NOMO-1 treated with dmso at 0.1 percent for 144 hours (cell line): ENCODE measurements around the gene DIO3.
"Not testable (repeated sequence)": the region's sequence is repeated elsewhere in the genome, so short reads cannot be mapped to it uniquely, and the experiment has no call there.

ENCODE experiments used
- DNase-seq: peaks from one replicate; lab custom pipeline; 2025; ENCODE audit not compliant: unreplicated experiment; lab: John Stamatoyannopoulos, UW

The DIO3 gene

DNA sequence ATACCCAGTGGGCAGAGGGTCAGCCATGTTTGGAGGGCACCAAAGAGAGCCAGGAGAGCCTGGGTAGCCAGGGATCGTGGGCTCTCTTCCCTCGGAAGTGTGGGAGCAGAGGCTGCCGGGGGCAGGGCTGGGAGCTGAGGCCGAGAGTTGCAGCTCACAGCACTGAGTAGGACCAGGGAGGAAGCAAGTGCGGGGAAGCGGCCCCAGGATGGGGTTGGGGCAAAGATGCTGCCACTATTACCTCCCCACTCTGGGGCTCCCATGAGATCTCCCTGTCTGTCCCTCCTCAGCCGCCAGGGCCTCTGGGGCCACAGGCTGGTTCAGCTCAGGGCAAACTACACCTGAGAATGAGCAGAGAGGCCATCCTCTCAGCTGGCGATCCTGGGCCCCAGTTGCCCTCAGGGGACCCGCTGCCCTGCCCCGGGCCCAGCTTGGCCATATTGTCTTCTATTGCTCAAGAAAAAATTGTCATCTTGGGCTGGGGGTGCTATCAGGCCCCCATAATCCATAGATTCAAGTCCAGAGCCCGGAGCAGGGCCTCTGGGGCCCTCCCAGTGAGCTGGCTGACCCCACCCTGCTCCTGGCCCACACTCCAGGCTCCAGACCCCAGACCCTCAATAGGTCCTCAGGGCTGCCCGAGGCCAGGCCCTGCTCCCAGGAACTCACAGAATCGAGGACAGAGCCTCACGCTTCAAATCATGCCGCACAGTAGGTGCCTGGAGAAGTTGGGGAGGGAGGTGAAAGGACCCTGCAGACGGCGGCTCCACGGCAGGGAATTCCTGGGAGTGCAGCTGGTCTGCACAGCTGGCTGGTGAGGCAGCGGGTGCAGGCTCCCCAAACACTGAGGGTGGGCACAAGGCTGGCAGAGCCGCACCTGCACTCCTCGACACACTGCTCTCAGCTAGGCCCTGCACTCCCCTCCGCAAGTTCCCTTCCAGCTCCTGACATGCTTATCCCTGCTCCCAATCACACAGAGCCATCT is 20.5 kb upstream of the DIO3 start:
- DNase-seq = no peak

DNA sequence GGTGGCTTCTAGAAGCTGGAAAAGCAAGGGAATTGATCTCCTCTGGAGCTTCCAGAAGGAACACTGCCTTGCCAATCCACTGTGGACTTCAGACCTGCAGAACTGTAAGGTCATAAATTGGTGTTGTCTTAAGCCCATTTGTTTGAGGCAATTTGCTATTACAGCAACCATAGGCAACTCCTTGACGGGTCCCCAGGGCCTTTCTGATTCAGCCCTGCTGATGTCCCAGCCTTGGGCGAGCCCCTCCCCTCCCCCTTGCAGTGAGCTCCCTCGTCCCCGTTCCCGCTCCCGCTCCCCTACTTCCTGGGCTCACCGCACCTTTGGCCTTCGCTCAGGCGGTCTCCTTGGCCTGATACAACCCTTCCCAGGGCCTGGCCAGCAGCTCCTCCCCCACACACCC is 18.9 kb upstream of the DIO3 start:
- DNase-seq = no peak

GRCh38 chr14:101543814-101544213 is 17.5 kb upstream of the DIO3 start:
- no peak for DNase-seq

- no peak for DNase-seq
Observed at GRCh38 chr14:101544550-101544949, 16.7 kb upstream of the DIO3 start.

DNA sequence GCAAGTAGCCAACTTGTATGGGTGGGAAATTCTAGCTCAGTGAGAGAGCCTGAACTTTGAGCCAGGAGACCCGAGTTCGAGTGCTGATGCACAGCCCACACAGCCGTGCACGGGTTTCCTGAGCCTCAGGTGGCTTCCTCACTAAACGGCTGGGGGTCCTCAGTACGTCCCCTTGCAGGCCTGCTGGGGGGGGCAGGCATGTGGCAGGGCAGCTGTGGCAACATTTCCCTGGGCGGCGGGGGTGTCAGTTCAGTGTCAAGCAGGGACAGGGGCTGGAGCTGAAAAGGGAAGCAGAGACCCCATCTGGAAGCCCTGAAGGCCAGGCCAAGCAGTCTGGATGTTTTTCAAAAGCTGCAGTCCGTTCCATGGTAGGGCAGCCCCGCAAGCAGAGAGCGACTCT is 14.6 kb upstream of the DIO3 start:
- DNase-seq = no peak

DNA sequence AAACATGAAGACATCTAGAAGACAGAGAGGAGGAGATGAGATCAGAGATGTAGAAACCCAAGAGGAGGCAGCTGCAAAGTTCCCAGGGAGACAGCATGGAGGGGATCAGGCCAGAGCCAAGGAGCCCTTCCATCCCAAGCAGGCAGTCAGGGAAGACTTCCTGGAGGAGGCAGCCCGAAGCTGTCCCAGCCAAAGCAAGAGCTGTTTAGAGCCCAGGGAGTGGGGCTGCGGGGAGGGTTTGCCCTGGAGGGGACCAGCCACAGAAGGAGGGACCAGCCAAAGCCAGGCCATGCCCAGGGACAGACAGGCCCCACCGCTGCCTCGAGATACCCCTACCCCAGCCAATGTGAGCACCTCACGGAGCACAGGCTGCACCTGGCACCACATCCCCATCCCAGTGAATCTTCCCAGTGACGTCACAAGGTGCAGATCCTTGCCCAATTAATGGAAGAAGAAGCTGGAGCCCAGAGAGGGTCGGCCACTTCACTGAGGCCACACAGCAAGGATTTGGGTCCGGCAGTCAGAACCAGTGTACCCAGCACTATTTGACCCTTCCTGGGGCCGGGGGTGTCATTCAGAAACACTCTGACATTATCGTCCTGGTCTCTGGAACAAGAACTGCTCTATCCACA is 14.1 kb upstream of the DIO3 start:
- no peak for DNase-seq

DNA sequence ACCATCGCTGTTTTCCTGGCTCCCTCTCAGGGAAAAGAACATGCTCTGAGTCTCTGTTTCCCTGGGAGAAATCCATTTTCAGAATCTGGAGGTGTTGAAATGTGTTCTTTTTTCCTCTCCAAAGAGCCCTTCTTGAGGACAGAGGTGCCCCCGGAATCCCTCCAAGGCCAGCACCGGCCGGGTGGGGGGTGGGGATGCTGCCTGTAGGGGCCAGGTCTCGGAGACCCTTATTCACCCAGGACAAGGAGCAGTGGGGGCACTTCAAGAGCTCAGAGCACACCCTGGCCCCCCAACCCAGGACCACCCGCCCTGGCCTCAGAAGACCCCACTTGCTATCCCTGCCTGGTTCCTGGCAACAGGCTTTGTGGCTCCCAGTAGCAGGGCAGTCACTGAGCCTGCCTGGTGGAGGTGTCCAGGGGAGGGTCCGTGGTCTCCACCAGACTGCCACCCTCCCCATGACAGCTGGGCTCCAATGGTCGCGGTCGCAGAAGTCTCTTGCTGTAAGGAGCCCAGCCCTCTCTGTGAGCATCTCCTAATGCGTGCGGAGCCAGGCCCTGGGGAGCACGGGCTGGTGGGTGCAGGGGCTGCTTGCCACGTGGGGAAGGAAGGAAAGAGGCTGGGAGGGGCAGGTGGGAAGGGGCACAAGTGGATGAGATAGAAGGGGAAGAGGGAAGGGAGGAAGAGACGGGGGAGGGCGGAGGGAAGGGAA is 13.2 kb upstream of the DIO3 start:
- DNase-seq = no peak

GRCh38 chr14:101548710-101549109 is 12.6 kb upstream of the DIO3 start:
- DNase-seq = no peak

DNA sequence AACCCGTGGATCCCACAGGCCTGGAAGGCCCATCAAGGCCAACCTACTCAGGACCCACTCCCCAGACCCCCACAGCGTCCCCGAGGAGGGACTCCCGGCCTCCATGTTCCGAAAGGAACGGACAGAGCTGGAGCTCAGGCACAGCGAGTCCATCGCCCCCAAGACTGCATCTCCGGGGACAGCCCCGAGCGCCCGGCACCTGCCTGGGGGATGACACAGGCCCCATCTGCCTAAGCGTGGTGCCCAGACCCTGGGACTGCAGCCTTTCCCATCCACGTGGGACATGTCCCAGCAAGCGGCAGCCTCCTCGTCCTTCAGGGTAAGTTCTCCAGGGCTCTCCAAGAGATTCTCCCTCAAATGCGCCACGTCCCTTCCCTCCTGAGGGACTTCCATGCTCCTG is 12.1 kb upstream of the DIO3 start:
- DNase-seq = no peak

DNA sequence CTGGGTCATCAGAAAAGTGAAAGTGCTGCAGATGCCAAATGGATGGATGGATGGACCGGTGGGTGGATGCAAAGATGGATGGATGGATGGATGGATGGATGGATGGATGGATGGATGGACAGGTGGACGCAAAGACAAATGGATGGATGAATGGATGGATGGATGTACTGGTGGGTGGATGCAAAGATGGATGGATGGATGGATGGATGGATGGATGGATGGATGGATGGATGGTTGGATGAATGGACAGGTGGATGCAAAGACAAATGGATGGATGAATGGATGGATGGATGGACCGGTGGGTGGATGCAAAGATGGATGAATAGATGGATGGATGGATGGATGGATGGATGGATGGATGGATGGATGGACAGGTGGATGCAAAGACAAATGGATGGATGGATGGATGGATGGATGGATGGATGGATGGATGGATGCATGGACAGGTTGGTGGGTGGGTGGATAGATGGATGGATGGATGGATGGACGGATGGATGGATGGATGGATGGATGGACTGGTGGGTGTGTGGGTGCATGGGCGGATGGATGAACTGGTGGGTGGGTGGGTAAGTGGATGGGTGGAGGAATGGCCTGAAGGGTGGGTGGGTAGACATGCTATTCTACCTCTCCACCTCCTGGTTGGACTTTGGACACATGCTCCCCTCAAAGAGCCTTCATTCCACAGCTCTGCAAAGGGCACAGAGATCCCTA is 10.9 kb upstream of the DIO3 start:
- DNase-seq = not testable (repeated sequence)

DNA sequence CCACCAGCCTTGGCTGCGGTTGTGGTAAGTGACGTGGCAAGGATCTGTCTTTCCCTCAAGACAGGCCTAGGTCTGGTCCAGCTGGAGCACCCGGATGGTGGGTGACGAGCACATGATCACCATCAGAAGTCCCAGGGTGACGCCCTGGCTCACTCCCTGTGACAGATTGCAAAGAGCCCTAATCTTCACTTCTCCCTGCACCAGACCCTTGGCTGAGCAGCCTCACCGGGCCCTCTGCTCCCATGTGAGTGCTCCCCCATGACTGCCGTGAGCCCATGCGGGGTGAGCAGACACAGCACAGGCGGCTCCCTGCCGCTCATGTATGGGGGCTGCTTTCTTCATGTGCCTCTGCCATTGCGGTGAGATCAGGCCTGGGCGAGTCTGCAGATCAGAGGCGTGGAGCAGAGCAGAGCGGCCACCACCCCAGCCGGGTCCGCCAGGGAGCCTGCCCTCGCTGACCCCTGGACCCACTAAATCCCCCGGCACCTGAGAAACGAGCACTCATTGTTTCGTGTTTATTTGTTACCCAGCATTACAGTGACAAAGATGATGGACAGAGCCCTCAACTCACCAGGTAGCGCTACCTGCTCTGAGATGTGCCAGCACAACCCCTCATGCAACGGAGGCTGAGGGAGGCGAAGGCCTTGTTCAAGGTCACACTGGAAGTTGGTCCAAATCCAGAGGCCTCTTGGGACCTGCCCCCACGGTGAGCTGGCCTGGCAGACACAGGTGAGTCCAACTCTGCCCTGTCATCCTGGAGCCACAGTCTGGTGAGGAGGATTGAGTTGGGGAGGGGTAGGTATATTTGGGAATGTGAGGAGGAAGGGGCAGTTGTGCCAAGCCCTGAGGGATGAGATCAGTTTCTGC is 9.3 kb upstream of the DIO3 start:
- DNase-seq = no peak

DNA sequence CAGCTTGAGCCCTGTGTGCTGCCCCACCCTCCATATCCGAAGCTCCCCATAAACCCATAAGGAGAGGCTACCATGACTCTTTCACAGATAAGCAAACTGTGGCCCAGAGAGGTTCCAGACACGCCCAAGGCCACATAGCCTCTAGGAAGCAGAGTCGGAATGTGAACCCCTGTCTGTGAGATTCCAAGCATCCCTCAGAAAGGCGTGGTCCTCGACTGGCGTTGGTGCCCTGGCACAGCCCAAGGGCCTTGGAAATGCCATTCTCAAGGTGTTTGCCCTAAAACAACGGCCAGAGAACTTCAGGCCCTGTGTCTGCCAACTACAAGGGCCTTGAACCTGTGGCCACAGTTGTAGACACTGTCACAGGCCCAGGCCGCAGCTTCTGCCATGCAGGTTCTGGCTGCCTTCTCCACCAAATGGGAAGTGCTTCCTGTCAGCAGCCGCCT is 8.5 kb upstream of the DIO3 start:
- DNase-seq = no peak

GRCh38 chr14:101553393-101553792 is 7.9 kb upstream of the DIO3 start:
- DNase-seq = no peak

- DNase-seq = no peak
Observed at GRCh38 chr14:101553931-101554330, 7.4 kb upstream of the DIO3 start.

GRCh38 chr14:101554991-101555668 is 6.2 kb upstream of the DIO3 start:
- DNase-seq = no peak

DNA sequence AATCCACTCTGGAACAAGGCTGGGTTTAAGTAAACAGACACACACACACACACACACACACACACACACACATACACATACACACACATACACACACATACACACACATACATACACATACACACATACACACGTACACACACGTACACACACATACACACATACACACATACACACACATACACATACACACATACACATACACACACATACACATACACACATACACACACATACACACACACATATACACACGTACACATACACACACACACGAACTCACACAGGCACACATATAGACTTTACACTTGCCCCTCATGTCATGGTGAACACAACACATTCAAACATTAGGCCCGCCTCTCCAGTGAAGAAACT is 5.6 kb upstream of the DIO3 start:
- not testable (repeated sequence) for DNase-seq

DNA sequence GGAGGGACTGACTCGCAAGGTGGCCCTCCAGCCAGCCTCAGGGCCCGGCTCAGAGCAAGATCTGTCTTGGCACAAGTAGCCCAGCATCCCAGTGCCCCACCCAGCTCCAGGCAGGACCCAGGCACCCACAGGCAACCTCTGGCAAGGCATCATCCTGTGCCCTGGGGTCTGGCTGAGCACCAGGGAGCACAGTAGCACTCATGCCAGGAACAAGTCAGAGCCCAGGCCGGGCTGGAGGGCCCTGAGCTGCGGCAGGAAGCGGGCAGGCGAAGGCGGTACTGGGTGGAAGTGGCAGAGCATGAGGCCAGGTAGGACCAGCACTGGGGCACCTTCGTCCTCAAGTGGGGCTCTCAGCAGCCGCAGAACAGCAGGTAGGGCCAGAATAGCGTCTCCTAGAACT is 5.2 kb upstream of the DIO3 start:
- no peak for DNase-seq

- no peak for DNase-seq
Observed at GRCh38 chr14:101556566-101557320, 4.6 kb upstream of the DIO3 start.

- no peak for DNase-seq
Observed at GRCh38 chr14:101557321-101557695, 4.0 kb upstream of the DIO3 start.
